NOMO-1 treated with dmso at 0.1 percent for 144 hours (cell line): ENCODE results near the gene PADI1.
"Not testable (repeated sequence)": the region's sequence is repeated elsewhere in the genome, so short reads cannot be mapped to it uniquely, and the experiment has no call there.

Experiments used
- DNase-seq: peaks from one replicate; lab custom pipeline; 2025; ENCODE audit not compliant: unreplicated experiment; lab: John Stamatoyannopoulos, UW

The PADI1 gene

GRCh38 chr1:17239420-17239819 lies 34.5 kb downstream of the PADI1 start:
- DNase-seq: peak; percentile 74

DNA sequence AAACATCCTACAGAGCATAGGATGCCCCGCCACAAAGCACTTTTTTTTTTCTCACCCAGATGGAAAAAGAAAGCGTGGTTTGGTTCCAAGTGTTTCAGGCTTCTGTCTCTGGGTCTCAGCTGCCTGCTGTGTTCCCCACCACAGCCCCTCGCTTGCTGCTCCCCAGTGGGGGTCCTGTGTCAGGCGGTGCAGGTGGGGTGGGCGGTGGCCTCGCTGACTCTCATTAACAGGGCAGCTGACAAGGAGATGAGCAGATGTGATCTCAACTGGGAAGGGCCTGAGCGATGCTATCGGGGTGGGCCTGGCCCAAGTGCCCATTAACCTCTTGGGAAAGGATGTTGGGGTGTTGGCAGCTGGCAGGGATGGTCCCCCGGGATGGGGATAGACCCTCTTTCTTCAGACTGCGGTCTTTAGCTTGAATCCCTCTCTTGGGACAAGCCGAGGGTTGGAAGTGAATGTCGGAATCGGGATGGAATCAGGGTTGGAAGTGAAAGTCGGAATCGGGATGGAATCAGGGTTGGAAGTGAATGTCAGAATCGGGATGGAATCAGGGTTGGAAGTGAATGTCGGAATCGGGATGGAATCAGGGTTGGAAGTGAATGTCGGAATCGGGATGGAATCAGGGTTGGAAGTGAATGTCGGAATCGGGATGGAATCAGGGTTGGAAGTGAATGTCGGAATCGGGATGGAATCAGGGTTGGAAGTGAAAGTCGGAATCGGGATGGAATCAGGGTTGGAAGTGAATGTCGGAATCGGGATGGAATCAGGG lies 36.3 kb downstream of the PADI1 start:
- not testable (repeated sequence) for DNase-seq

DNA sequence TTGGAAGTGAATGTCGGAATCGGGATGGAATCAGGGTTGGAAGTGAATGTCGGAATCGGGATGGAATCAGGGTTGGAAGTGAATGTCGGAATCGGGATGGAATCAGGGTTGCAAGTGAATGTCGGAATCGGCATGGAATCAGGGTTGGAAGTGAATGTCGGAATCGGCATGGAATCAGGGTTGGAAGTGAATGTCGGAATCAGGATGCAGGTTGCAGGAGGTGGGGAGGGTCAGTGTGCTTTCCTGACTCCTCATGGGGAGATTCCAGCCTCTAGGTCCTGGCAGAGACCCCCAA lies 36.8 kb downstream of the PADI1 start:
- not testable (repeated sequence) for DNase-seq

GRCh38 chr1:17243274-17243673 lies 38.3 kb downstream of the PADI1 start:
- no peak for DNase-seq

DNA sequence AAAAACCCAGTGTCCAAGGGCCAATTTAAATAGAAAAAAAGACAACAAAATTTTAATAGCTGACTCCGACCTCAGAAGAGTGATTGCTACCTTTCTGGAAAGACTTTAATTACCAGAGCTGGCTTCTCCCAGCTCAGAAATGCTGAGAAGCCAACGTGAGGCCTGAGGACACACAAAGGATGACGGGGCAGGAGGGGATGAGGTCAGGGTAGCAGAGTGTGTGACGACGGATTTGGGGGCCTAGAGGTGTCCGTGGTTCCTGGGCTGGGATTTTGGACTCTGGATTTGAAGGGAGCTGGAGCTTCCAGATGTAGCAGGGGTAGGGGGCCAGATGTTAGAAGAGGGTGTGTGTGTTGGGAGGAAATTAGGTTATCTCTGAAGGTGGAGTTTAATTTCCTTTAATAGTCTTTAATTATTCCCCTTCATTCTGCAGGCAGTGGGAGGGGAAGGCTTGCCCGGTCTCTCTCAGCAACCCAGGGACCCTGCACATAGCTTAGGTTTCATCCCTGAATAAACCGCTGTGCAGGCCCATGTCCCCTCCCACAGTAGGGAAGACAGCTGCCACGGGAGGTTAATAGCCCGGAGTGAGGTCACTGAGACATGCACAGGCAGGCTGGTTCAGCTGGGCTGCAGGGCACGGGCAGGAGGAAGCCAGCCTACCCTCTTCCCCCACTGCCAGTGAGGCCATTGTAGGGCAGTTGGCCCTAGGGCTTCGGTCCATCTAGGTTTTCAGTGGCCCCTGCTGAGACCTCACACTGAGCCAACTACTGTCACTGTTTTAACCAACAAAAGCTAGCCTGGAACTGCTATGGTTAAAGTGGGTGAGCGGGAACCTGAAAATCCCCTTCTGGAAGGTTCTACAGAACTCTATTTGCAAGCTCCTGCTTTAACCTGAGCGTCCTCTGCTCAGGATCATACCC lies 40.2 kb downstream of the PADI1 start:
- no peak for DNase-seq

- no peak for DNase-seq
Measured at GRCh38 chr1:17245816-17246325, 40.9 kb downstream of the PADI1 start.

GRCh38 chr1:17246971-17247370 lies 42.0 kb downstream of the PADI1 start:
- no peak for DNase-seq

DNA sequence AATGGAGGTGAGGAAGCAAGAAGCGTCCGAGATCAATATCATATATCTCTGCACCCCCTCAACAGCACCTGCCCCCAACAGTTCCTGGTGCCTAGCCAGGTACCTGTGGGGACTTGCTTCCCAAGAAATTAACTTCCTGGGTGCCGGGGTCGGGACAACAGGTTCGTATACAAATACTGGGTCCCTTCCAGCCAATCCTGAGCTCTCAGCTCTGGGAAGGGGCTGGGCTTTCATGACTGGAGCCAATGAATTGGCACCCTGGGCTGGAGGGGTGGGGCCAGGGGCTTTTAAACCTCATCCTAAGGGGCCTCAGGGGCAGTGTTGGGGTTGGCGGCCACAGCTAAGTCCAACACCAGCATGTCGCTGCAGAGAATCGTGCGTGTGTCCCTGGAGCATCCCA lies 43.9 kb downstream of the PADI1 start, which contains the start of gene PADI3:
Gene PADI3 (plus strand): TSS at position 318 of the 400 bp plus-strand sequence. CDS start 40 bp downstream, at position 358.
- DNase-seq: no peak

GRCh38 chr1:17250601-17251000 lies 45.7 kb downstream of the PADI1 start:
- DNase-seq: no peak

GRCh38 chr1:17251246-17251645 lies 46.3 kb downstream of the PADI1 start:
- DNase-seq: no peak

DNA sequence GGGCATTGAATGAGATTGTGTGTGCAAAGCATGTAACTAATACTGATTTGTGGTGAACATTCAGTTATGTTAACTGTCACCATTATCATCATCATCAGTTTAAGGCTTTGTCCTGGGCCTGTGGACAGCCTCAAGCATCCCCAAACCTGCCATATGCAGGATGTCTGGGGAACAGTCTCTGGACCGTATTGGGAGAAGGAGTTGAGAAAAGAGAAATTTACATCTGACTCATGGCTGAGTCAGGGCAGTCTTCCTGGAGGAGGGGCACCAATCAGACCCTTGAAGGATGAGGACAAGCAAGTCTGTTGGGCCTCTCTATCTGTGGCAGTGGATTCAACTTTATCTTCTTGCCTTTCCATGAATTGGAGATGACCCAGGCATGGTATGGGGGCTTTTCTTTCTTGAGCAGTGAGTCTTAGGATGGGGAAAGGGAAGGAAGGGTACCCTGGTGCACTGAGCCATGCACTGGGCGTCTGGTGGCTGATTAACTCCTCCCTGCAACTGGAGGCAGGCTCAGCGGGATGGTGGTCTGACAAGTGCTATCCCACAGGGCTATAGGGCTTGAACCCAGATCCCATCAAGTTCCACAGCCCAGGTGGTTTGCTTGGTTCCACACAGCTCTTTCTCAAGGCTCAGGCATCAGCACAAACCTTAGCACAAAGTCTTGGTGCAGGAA lies 46.9 kb downstream of the PADI1 start:
- DNase-seq: no peak

DNA sequence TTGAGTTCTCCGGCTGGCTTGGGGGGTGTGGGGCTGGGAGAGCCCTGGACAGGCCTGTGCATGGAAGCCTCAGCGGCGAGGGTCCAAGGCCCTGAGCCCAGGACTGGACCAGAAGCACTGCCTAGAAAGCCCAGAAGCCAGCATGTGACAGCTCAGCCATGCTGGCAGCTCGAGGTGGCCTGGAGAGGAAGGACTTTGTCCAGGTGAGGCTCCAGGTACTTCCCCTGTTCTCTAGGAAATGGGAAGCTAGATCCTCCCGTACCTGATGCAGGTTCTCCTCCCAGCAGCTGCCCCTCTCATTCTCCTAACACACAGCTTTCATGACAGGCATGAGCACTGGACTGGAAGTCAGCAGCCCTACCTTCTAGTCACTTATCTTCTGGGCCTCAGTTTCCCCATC lies 50.4 kb downstream of the PADI1 start:
- DNase-seq: no peak

GRCh38 chr1:17258116-17258757 lies 53.3 kb downstream of the PADI1 start:
- DNase-seq: no peak

DNA sequence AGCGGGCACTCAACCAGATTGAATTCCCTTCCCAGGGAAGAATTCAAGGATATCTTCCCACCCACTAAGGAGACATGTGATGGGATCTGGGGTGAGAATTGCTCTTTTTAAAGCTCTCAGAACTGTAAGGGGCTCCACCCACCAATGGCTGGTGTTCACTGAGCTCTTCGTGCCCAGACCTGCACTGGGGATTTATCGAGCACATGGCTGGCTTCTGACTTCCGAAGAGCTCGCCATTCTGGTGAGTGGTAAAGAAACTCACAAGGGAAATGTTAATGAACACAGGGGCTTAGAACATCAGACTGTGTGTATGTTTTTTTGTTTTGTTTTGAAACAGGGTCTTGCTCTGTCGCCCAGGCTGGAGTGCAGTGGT lies 53.8 kb downstream of the PADI1 start:
- DNase-seq: no peak

GRCh38 chr1:17259233-17259873 lies 54.4 kb downstream of the PADI1 start:
- no peak for DNase-seq

DNA sequence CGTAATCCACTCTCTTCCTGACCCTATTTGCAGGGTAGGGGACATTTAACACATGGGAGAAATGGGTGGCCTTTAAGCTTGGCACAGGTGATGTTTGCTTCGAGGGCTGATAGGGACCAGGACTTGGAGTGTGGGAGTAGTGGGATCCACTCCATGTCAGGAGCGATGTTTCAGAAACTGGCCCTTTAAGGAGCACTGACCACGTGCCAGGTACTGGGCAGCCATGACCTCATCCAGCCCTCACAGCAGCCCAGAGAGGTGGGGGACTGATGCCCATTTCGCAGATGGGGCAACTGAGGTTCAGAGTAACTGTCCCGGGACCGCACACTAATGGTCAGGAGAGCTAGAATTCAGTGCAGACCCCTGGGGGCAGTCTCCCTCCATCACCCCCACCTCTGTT lies 55.3 kb downstream of the PADI1 start:
- no peak for DNase-seq

- DNase-seq: no peak
Measured at GRCh38 chr1:17260738-17261137, 55.8 kb downstream of the PADI1 start.

GRCh38 chr1:17263936-17264335 lies 59.0 kb downstream of the PADI1 start:
- DNase-seq: no peak

DNA sequence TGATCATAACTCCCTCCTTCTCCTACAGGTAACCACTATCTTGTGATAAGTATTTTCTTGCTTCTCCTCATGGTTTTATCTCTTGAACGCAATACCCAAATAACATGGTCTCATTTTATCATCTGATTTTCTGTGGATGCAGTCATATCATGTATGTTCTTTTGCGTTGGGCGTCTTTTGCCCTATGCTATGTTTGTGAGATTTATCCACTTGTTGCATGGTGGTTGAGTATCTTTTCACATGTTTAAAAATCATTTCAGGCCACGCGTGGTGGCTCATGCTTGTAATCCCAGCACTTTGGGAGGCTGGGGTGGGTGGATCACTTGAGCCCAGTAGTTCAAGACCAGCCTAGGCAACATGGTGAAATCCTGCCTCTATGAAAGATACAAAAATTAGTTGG lies 59.5 kb downstream of the PADI1 start:
- no peak for DNase-seq

GRCh38 chr1:17265162-17265561 lies 60.2 kb downstream of the PADI1 start:
- no peak for DNase-seq

DNA sequence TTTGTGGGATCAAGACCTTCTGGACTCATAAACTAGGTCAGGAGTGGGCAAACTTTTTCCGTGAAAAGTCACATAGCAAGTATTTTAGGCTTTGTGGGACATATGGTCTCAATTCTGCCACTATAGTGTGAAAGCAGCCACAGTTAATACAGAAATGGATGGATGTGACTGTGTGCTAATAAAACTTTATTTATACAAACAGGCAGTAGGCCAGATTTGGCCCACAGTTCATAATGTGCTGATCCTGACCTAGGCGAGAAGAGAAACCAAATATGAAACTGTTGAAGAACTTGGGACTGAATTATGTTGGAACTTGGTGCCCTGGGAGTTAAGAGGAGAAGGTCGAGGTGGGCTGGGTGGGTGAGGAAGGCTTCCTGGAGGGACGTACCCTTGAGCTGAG lies 61.0 kb downstream of the PADI1 start:
- DNase-seq: no peak
